RPMI7951 (cell line): ENCODE data around the gene CASZ1. TPM values are rescaled to one million over a fixed set of nuclear protein-coding genes. Genes with fewer than 3 reads are reported as not detected.

Experiments
- DNase-seq: peaks from one replicate; pipeline ENCODE4 v3.0.0-alpha.2; 2012; ENCODE audit warnings: low read depth
- total RNA-seq: library from RNA; depleted of rRNA; stranded (reverse); fragments of >200 nt; shearing (Covaris generic); gene quantifications from 2 replicates; pipeline ENCODE4 v1.2.3, GENCODE V29; 2014

The CASZ1 gene
- total RNA-seq, 1 experiment from 2014 or later = under 0.01 TPM

- DNase-seq = no peak
Observed at GRCh38 chr1:10795276-10796021, 997 bp downstream of the CASZ1 start.

- no peak for DNase-seq
Observed at GRCh38 chr1:10794724-10795275, 1.6 kb downstream of the CASZ1 start.

GRCh38 chr1:10793129-10793651 is 3.3 kb downstream of the CASZ1 start:
- DNase-seq = no peak

- DNase-seq = no peak
Observed at GRCh38 chr1:10791105-10791951, 5.1 kb downstream of the CASZ1 start.

- no peak for DNase-seq
Observed at GRCh38 chr1:10789803-10790702, 6.4 kb downstream of the CASZ1 start.

- DNase-seq = no peak
Observed at GRCh38 chr1:10789047-10789791, 7.2 kb downstream of the CASZ1 start.

- DNase-seq = no peak
Observed at GRCh38 chr1:10788592-10789006, 7.8 kb downstream of the CASZ1 start.

- DNase-seq = no peak
Observed at GRCh38 chr1:10787286-10787685, 9.2 kb downstream of the CASZ1 start.

- DNase-seq = no peak
Observed at GRCh38 chr1:10785728-10786638, 10.5 kb downstream of the CASZ1 start.

GRCh38 chr1:10784998-10785727 is 11.3 kb downstream of the CASZ1 start:
- no peak for DNase-seq

GRCh38 chr1:10782491-10783244 is 13.8 kb downstream of the CASZ1 start:
- DNase-seq = no peak

- no peak for DNase-seq
Observed at GRCh38 chr1:10781137-10781536, 15.3 kb downstream of the CASZ1 start.

- no peak for DNase-seq
Observed at GRCh38 chr1:10779841-10780240, 16.6 kb downstream of the CASZ1 start.

GRCh38 chr1:10779201-10779600 is 17.2 kb downstream of the CASZ1 start:
- DNase-seq = peak; percentile 75

- no peak for DNase-seq
Observed at GRCh38 chr1:10778640-10779039, 17.8 kb downstream of the CASZ1 start.

GRCh38 chr1:10777749-10778574 is 18.5 kb downstream of the CASZ1 start:
- DNase-seq = no peak

- no peak for DNase-seq
Observed at GRCh38 chr1:10776190-10776905, 20.1 kb downstream of the CASZ1 start.
